Tibial nerve (tissue), 4 donors: Measurements from ENCODE around the gene ADIPOR2. TPM values are rescaled to one million over a fixed set of nuclear protein-coding genes. Genes with fewer than 3 reads are reported as not detected.

Source experiments
- DNase-seq, 2 donors: peaks; one replicate each; pipeline ENCODE4 v3.0.0-alpha.2; 2019; ENCODE audit warnings: low spot score in 2 of 2
- H3K27ac ChIP-seq, 4 donors: fragments of 200-600 bp; sonication (generic) in 3 of 4; one replicate each; pipeline ENCODE4 v1.5.1; 2017 to 2019; ENCODE audit warnings: mild to moderate bottlenecking in 1 of 4
- H3K27me3 ChIP-seq, 2 donors: fragments of 200-600 bp; sonication (generic) in 1 of 2; one replicate each; pipeline versions ENCODE4 v1.5.1 to v1.6.0; 2017 to 2019
- H3K36me3 ChIP-seq, 3 donors: fragments of 200-600 bp; sonication (generic); one replicate each; pipeline ENCODE4 v1.5.1; 2018 to 2019
- H3K4me1 ChIP-seq, 4 donors: fragments of 200-600 bp; sonication (generic) in 3 of 4; one replicate each; pipeline ENCODE4 v1.5.1; 2017 to 2019
- H3K4me3 ChIP-seq, 4 donors: fragments of 200-600 bp; sonication (generic) in 3 of 4; one replicate each; pipeline ENCODE4 v1.5.1; 2017 to 2019; ENCODE audit warnings: mild to moderate bottlenecking in 1 of 4, moderate library complexity in 1 of 4
- H3K9me3 ChIP-seq, 4 donors: fragments of 200-600 bp; sonication (generic) in 3 of 4; one replicate each; pipeline ENCODE4 v1.5.1; 2017 to 2019
- CTCF ChIP-seq, 5 experiments: fragments of 200-600 bp in 3 of 5; fragments of 450-650 bp in 2 of 5; sonication (generic) in 3 of 5; IDR thresholded peaks; one replicate each; pipeline ENCODE4 v1.5.1; 2016 to 2019; ENCODE audit warnings: antibody characterized with exemption in 5 of 5, mild to moderate bottlenecking in 3 of 5, moderate library complexity in 2 of 5
- EP300 ChIP-seq, 2 donors: sonication (generic); formaldehyde crosslinking; IDR thresholded peaks; one replicate each; pipeline ENCODE4 v1.6.1; 2017; ENCODE audit warnings: antibody characterized with exemption in 2 of 2, mild to moderate bottlenecking in 1 of 2
- POLR2A ChIP-seq, 2 donors: fragments of 450-650 bp; IDR thresholded peaks; one replicate each; pipeline ENCODE4 v1.6.1; 2017; ENCODE audit warnings: antibody characterized with exemption in 2 of 2, mild to moderate bottlenecking in 2 of 2, moderate library complexity in 2 of 2
- WGBS, 2 donors: methylation state at CpG; one replicate each; pipeline ENCODE4 v1.1.5; 2018; 5-methylcytosine and 5-hydroxymethylcytosine counted together
- total RNA-seq, 4 donors: library from RNA; depleted of rRNA; stranded (reverse); fragments of >200 nt; gene quantifications; one replicate each; pipeline ENCODE4 v1.1.0, GENCODE V29; 2016

Gene ADIPOR2
- total RNA-seq, 4 donors from 2014 or later: 66.6 to 123 (median 72.1) TPM

DNA sequence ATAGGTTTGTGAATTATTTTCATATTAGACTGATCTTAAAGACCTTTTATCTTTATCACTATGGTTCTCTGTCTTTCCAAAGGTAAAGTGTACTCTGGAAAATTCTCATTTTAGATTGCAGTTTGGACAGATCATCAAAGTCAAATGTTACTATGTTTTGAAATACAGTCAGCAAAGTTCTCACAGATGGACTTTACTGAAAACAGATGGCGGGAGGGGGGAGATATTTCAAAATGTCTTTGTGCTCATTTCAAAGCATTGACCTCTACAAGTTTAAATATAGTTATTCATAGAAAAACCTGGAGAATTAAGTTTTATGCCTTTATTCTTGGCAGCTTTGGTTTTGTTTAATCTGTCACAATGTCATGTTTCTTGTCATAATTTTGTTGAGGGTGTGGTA lies 77.7 kb downstream of the ADIPOR2 start:
- no peak for DNase-seq
- Histone ChIP-seq H3K27me3 (no peaks in the 10 kb centered on the region), H3K4me3 (no peak overlapping the region), H3K9me3 (no peaks in the 10 kb centered on the region), H3K36me3 (peaks cover 0 to 9% (median 0%) of the 10 kb centered on the region in 3 donors), H3K4me1 (peaks cover 0 to 62% (median under 1%) of the 10 kb centered on the region in 4 donors), H3K27ac (no peak overlapping the region)
- no peak for TF ChIP-seq EP300 (IDR thresholded peaks at IDR 0.05)
- no peak for TF ChIP-seq POLR2A (IDR thresholded peaks at IDR 0.05)
- TF ChIP-seq CTCF (IDR thresholded peaks at IDR 0.05): no peak
- 96 to 97% methylated on average over 1 of the region's 1 CpG for WGBS, 2 donors

GRCh38 chr12:1769809-1770494 lies 79.1 kb downstream of the ADIPOR2 start:
- 83 to 86% methylated on average over 8 of the region's 8 CpGs for WGBS, 2 donors
- Histone ChIP-seq H3K4me3 (no peak overlapping the region), H3K4me1 (peaks cover 0 to 73% (median 6%) of the 10 kb centered on the region in 4 donors), H3K27me3 (no peaks in the 10 kb centered on the region), H3K36me3 (peaks cover 0 to 7% (median 0%) of the 10 kb centered on the region in 3 donors), H3K27ac (no peak overlapping the region), H3K9me3 (no peaks in the 10 kb centered on the region)
- DNase-seq: no peak
- TF ChIP-seq CTCF (IDR thresholded peaks at IDR 0.05) (no peak), EP300 (IDR thresholded peaks at IDR 0.05) (no peak), POLR2A (IDR thresholded peaks at IDR 0.05) (no peak)

- WGBS, 2 donors: 20 to 24% methylated on average over 4 of the region's 4 CpGs
- Histone ChIP-seq H3K27me3 (no peaks in the 10 kb centered on the region), H3K4me1 (peaks cover 0 to 79% (median 13%) of the 10 kb centered on the region in 4 donors), H3K9me3 (no peaks in the 10 kb centered on the region), H3K4me3 (no peak overlapping the region), H3K27ac (peak overlapping the region; percentile 2 to 84 (median 58)), H3K36me3 (peaks cover 0 to 7% (median 0%) of the 10 kb centered on the region in 3 donors)
- peak in 1 of 2 donors; percentile 4 for TF ChIP-seq POLR2A (IDR thresholded peaks at IDR 0.05)
- TF ChIP-seq CTCF (IDR thresholded peaks at IDR 0.05): no peak
- TF ChIP-seq EP300 (IDR thresholded peaks at IDR 0.05): peak in 1 of 2 donors; percentile 31
- DNase-seq: no peak
Observed at GRCh38 chr12:1773937-1774655, 83.2 kb downstream of the ADIPOR2 start.

GRCh38 chr12:1776170-1776921 lies 85.5 kb downstream of the ADIPOR2 start:
- no peak for DNase-seq
- H3K27me3 ChIP-seq: no peaks in the 10 kb centered on the region
- H3K9me3 ChIP-seq: no peaks in the 10 kb centered on the region
- TF ChIP-seq EP300 (IDR thresholded peaks at IDR 0.05) (no peak), POLR2A (IDR thresholded peaks at IDR 0.05) (no peak), CTCF (IDR thresholded peaks at IDR 0.05) (no peak)
- peak overlapping the region in 2 of 4 donors; percentile 46 to 81 for H3K27ac ChIP-seq
- no peak overlapping the region for H3K4me3 ChIP-seq
- peaks cover 0 to 84% (median 20%) of the 10 kb centered on the region in 4 donors for H3K4me1 ChIP-seq
- 79 to 88% methylated on average over 4 of the region's 4 CpGs for WGBS, 2 donors
- no peaks in the 10 kb centered on the region for H3K36me3 ChIP-seq
